Upper lobe of right lung (tissue), 1 donor: ENCODE results near the gene CPN2. TPM values are rescaled to one million over a fixed set of nuclear protein-coding genes. Genes with fewer than 3 reads are reported as not detected.

Experiments
- ATAC-seq: fragments of 200-7000 bp; cut with Tn5 transposase; one replicate; pipeline ENCODE4 v1.9.1; 2020; ENCODE audit warnings: mild to moderate bottlenecking, moderate library complexity
- DNase-seq: peaks from one replicate; pipeline ENCODE4 v3.0.0-alpha.2; 2020
- H3K27ac ChIP-seq: fragments of 200-600 bp; one replicate; pipeline ENCODE4 v1.8.0; 2022
- H3K27me3 ChIP-seq: fragments of 200-600 bp; one replicate; pipeline ENCODE4 v1.8.0; 2022; ENCODE audit warnings: mild to moderate bottlenecking
- H3K36me3 ChIP-seq: fragments of 200-600 bp; one replicate; pipeline ENCODE4 v1.8.0; 2022
- H3K4me1 ChIP-seq: fragments of 200-600 bp; one replicate; pipeline ENCODE4 v1.8.0; 2022
- H3K4me3 ChIP-seq: fragments of 200-600 bp; one replicate; pipeline ENCODE4 v1.8.0; 2022; ENCODE audit warnings: mild to moderate bottlenecking
- H3K9me3 ChIP-seq: fragments of 200-600 bp; one replicate; pipeline ENCODE4 v1.8.0; 2022
- intact Hi-C: fragments of 100-400 bp; cut with DNase I; formaldehyde crosslinking; loops from one replicate; pipeline ENCODE4 v1.11.0; 2022
- total RNA-seq: library from RNA; stranded (reverse); fragmentation: NEBNext Ultra II Directional; extraction: Animal tissue kit (Norgen Biotek cat#: 25700); gene quantifications from one replicate; pipeline ENCODE4 v1.2.1, GENCODE V29; 2021
- TF ChIP-seq, protein P1 (sequence below): fragments of 200-600 bp; IDR thresholded peaks from one replicate; pipeline ENCODE4 v1.8.0; 2022; ENCODE audit warnings: antibody characterized with exemption
- donor health status: DM: no; HTN: yes; CAD: no; lungs with severe emphysema.

The CPN2 gene
- total RNA-seq, 1 donor from 2014 or later: not detected

DNA sequence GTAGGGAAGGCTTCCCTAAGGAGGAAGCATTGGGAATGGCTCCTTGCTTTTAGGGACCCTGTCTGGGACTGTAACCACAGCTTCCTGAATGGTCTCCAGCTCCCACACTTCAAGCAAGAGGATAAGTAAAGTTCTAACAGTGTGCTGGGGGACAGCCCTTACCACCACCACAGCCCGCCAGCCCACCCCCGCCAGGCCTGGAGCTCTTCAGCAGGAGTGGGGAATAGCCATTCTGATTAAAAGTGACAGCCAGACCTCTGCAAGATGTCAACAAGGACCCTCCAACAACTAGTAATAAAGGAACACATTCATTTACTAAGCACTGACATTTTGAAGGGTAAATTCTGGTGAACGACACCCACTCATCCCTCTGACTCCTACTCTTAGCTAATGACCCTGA is 49.4 kb downstream of the CPN2 start:
- peak; percentile 22 for DNase-seq
- intact Hi-C loops: no loop called here
- Histone ChIP-seq H3K27me3 (no peaks in the 10 kb centered on the region), H3K27ac (no peak overlapping the region), H3K4me3 (no peak overlapping the region), H3K36me3 (no peaks in the 10 kb centered on the region), H3K4me1 (peaks cover 19% of the 10 kb centered on the region), H3K9me3 (no peaks in the 10 kb centered on the region)
- no peak for ATAC-seq
- TF ChIP-seq, protein P1, sequence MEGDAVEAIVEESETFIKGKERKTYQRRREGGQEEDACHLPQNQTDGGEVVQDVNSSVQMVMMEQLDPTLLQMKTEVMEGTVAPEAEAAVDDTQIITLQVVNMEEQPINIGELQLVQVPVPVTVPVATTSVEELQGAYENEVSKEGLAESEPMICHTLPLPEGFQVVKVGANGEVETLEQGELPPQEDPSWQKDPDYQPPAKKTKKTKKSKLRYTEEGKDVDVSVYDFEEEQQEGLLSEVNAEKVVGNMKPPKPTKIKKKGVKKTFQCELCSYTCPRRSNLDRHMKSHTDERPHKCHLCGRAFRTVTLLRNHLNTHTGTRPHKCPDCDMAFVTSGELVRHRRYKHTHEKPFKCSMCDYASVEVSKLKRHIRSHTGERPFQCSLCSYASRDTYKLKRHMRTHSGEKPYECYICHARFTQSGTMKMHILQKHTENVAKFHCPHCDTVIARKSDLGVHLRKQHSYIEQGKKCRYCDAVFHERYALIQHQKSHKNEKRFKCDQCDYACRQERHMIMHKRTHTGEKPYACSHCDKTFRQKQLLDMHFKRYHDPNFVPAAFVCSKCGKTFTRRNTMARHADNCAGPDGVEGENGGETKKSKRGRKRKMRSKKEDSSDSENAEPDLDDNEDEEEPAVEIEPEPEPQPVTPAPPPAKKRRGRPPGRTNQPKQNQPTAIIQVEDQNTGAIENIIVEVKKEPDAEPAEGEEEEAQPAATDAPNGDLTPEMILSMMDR: no peak

- Histone ChIP-seq H3K9me3 (no peaks in the 10 kb centered on the region), H3K4me3 (no peak overlapping the region), H3K27ac (no peak overlapping the region), H3K27me3 (no peaks in the 10 kb centered on the region), H3K4me1 (peaks cover 19% of the 10 kb centered on the region), H3K36me3 (no peaks in the 10 kb centered on the region)
- DNase-seq (peak; percentile 4), ATAC-seq (no peak)
- TF ChIP-seq, protein P1: no peak
- intact Hi-C loops: no loop called here
Observed at GRCh38 chr3:194300936-194301335, 50.2 kb downstream of the CPN2 start.

- no peaks in the 10 kb centered on the region for H3K27me3 ChIP-seq
- peaks cover 17% of the 10 kb centered on the region for H3K4me1 ChIP-seq
- no peaks in the 10 kb centered on the region for H3K9me3 ChIP-seq
- TF ChIP-seq, protein P1: no peak
- no peak overlapping the region for H3K27ac ChIP-seq
- DNase-seq (peak; percentile 82), ATAC-seq (peak; percentile 59)
- H3K4me3 ChIP-seq: no peak overlapping the region
- no peaks in the 10 kb centered on the region for H3K36me3 ChIP-seq
- intact Hi-C loops: no loop called here
Observed at GRCh38 chr3:194300382-194300758, 50.8 kb downstream of the CPN2 start.

DNA sequence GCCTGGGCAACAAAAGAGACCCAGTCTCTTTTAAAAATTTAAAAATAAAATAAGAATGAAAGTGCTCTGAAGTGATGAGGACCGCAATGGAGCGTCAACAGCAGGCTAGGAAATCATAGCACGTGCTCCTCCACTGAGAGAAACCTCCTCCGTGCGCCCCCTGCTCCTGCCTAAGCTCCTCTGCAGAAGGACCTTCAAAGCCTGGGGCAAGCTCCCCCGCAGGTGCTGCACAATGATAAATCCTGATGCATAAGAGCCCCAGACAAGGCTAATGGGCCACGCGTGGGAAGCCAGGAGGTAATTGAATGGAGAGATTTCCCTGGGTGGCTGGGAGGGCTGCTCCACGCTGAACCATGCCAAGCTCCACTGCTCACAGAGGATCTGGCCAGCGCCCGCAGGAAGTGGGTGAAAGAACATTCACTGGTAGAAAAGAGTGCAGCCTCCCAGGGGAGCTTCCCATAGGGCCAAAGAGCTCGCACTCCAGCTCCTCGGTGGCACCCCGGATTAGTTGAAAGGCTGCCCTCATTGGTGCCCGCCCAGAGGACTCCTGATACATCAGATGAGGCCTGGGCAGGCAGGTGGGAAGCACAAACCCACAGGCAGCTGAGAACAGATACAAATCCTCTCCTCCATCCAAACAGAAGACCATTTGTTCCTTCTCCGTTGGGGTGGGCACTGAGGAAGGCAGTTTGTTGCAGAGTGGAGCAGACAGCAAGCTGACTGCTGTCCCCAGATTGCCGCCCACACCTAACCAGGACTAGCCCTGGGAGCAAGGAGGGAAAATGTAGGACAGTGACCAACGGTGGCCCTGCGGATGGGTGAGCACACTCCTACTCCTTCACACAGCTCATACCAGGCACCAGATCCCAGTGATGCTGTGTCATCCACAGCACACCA is 52.5 kb downstream of the CPN2 start:
- no peak for ATAC-seq
- DNase-seq: peak; percentile 50
- TF ChIP-seq, protein P1: no peak
- intact Hi-C loops: no loop called here
- Histone ChIP-seq H3K9me3 (no peaks in the 10 kb centered on the region), H3K4me3 (no peak overlapping the region), H3K4me1 (peaks cover 17% of the 10 kb centered on the region), H3K27ac (no peak overlapping the region), H3K36me3 (no peaks in the 10 kb centered on the region), H3K27me3 (no peaks in the 10 kb centered on the region)

DNA sequence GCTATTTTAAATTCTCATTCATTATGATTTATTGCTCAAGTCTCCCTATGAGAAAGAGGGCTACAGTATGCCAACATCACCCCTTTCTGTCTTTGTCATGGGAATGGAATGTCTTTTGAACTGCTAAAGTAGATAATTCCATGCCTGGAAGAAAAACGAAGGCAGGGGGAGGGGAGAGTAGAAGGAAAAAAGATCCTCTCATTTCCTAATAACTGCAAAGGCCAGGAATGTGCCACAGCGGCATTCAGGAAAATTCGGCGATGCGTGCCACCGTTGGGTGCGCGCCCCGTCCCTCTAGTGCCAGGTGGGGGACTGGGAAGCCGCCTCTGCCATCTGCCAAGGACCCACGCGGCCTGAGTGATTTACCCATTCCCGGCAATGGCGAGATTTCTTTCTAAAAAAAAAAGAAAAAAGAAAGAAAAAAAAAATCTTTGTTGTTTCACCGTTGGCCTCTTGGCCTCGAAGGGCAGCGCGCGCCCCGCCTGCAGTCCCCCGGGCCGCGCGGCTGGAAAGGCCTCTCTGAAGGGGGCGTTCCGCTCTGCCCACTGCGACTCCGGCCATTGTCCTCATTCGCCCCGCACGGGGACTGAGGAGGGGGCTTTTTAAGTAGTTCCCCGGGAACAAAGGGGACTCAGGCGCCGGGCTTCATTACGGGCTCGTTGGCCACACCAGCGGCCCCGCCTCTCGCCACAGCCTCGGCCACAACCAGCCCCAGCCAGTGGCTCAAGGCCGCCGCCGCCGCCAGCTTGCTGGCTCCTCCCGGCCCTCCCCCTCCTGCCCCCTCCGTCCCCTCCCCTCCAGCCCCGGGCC is 54.5 kb downstream of the CPN2 start:
- Histone ChIP-seq H3K4me3 (peak overlapping the region; percentile 32), H3K27ac (peak overlapping the region; percentile 48), H3K4me1 (peaks cover 17% of the 10 kb centered on the region), H3K36me3 (no peaks in the 10 kb centered on the region), H3K9me3 (no peaks in the 10 kb centered on the region), H3K27me3 (no peaks in the 10 kb centered on the region)
- DNase-seq: peak; percentile 79
- TF ChIP-seq, protein P1: no peak
- intact Hi-C loops: no loop called here
- peak; percentile 76 for ATAC-seq
